OCI-LY3 (cell line): Measurements from ENCODE around the gene PADI2.

ENCODE experiments used
- EZH2phosphoT487 ChIP-seq: fragments of 200-600 bp; shearing (Covaris generic); IDR thresholded peaks from 2 replicates; pipeline ENCODE4 v1.6.1; 2018; ENCODE audit warnings: antibody characterized with exemption, mixed run types, low read depth
- TF ChIP-seq, protein P1 (sequence below): fragments of 200-600, 300-600 bp; sonication (generic); IDR thresholded peaks from 2 replicates; pipeline ENCODE4 v1.5.1; 2014; ENCODE audit warnings: antibody characterized with exemption, low read length, low read depth

DNA sequence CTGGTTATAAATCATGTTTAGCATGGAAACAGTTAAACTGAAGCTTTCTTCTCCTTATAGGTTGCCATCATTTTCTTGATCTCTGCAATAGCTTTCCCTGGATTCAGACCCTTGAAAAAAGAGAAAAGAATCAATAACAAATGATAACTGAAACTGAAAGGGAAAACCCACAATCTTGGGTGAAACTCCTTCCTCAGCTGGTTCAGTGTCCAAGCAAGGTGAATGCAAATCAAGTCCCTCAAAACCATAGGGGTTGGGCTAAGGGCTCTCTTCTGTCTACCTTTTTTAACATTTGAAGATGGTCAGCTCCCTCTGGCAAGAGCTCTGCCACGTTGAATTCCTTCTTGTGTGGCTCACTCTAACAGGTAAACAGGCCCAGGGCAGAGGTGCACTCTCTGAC is 100.4 kb downstream of the PADI2 start:
- TF ChIP-seq EZH2phosphoT487: no peak
- TF ChIP-seq, protein P1, sequence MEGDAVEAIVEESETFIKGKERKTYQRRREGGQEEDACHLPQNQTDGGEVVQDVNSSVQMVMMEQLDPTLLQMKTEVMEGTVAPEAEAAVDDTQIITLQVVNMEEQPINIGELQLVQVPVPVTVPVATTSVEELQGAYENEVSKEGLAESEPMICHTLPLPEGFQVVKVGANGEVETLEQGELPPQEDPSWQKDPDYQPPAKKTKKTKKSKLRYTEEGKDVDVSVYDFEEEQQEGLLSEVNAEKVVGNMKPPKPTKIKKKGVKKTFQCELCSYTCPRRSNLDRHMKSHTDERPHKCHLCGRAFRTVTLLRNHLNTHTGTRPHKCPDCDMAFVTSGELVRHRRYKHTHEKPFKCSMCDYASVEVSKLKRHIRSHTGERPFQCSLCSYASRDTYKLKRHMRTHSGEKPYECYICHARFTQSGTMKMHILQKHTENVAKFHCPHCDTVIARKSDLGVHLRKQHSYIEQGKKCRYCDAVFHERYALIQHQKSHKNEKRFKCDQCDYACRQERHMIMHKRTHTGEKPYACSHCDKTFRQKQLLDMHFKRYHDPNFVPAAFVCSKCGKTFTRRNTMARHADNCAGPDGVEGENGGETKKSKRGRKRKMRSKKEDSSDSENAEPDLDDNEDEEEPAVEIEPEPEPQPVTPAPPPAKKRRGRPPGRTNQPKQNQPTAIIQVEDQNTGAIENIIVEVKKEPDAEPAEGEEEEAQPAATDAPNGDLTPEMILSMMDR: no peak
